B cell (primary cell): Measurements from ENCODE around the gene GNG11. TPM values are rescaled to one million over a fixed set of nuclear protein-coding genes. Genes with fewer than 3 reads are reported as not detected.

Experiments used
- ATAC-seq: fragments of 200-7000 bp; cut with Tn5 transposase; one replicate; pipeline ENCODE4 v1.10.0; 2021; ENCODE audit warnings: low read depth, mild to moderate bottlenecking, moderate number of reproducible peaks, moderate library complexity
- CTCF ChIA-PET: fragments of 350-600 bp; sonication (Branson Sonifier 250); formaldehyde crosslinking; loops from one replicate; lab custom pipeline; 2021; ENCODE audit warnings: antibody characterized with exemption, inconsistent platforms; lab: Charles Lee
- POLR2A ChIA-PET: fragments of 350-600 bp; sonication (Branson Sonifier 250); formaldehyde crosslinking; loops from one replicate; lab custom pipeline; 2021; ENCODE audit warnings: antibody characterized with exemption; lab: Charles Lee
- DNase-seq: peaks from one replicate; pipeline ENCODE4 v3.0.0; 2013
- H2AFZ ChIP-seq: 2 replicates; pipeline ENCODE4 v1.6.1; 2012; ENCODE audit warnings: mild to moderate bottlenecking, low read depth, low read length; ENCODE audit not compliant: insufficient read depth, poor library complexity, severe bottlenecking
- H3K27ac ChIP-seq, 2 donors: 1 replicate in 1 of 2; 2 replicates in 1 of 2; pipeline ENCODE4 v1.5.1; 2012 to 2013; ENCODE audit warnings: low read length in 2 of 2, mild to moderate bottlenecking in 2 of 2, moderate library complexity in 1 of 2
- H3K27me3 ChIP-seq, 4 experiments: fragments of 200-600 bp in 1 of 4; sonication (generic) in 1 of 4; replicated peaks in 1 of 4; 1 replicate in 2 of 4; 2 replicates in 2 of 4; pipeline versions ENCODE4 v1.6.1 to v1.7.0; 2013 to 2016; ENCODE audit warnings: low read length in 3 of 4, mild to moderate bottlenecking in 2 of 4, mixed read lengths in 1 of 4, moderate library complexity in 1 of 4; ENCODE audit not compliant: insufficient read depth in 4 of 4, control insufficient read depth in 3 of 4; ENCODE audit errors: control extremely low read depth in 1 of 4
- H3K36me3 ChIP-seq, 2 experiments: replicated peaks in 1 of 2; 1 replicate in 1 of 2; 2 replicates in 1 of 2; pipeline versions ENCODE4 v1.6.1 to v1.7.1; 2013; ENCODE audit warnings: low read length in 1 of 2; ENCODE audit not compliant: insufficient read depth in 2 of 2, control insufficient read depth in 1 of 2; ENCODE audit errors: control extremely low read depth in 1 of 2, extremely low read depth in 1 of 2
- H3K4me1 ChIP-seq, 2 donors: fragments of 200-600 bp in 1 of 2; sonication (generic) in 1 of 2; 1 replicate in 1 of 2; 2 replicates in 1 of 2; pipeline versions ENCODE4 v1.5.1 to v1.6.1; 2013 to 2017; ENCODE audit warnings: low read length in 2 of 2; ENCODE audit not compliant: control insufficient read depth in 2 of 2, insufficient read depth in 2 of 2
- H3K4me2 ChIP-seq: replicated peaks from 2 replicates; pipeline ENCODE3; 2012; ENCODE audit warnings: mild to moderate bottlenecking, low read depth, low read length; ENCODE audit not compliant: poor library complexity, severe bottlenecking
- H3K4me3 ChIP-seq, 5 experiments: fragments of 200-600 bp in 1 of 5; sonication (generic) in 1 of 5; 1 replicate in 3 of 5; 2 replicates in 2 of 5; pipeline versions ENCODE4 v1.5.1 to v1.7.0; 2011 to 2016; ENCODE audit warnings: low read length in 4 of 5, mild to moderate bottlenecking in 4 of 5, low read depth in 2 of 5, control low read depth in 1 of 5, moderate library complexity in 1 of 5; ENCODE audit not compliant: insufficient read depth in 1 of 5; ENCODE audit errors: control extremely low read depth in 1 of 5, extremely low read depth in 1 of 5
- H3K79me2 ChIP-seq: fragments of 200-600 bp; sonication (generic); one replicate; pipeline ENCODE4 v1.6.0; 2016; ENCODE audit warnings: low read length; ENCODE audit not compliant: control insufficient read depth, insufficient read depth
- H3K9ac ChIP-seq: fragments of 200-600 bp; sonication (generic); 2 replicates; pipeline ENCODE4 v1.6.1; 2017; ENCODE audit warnings: mild to moderate bottlenecking, low read length, moderate library complexity
- H3K9me3 ChIP-seq, 3 donors: one replicate each; pipeline versions ENCODE4 v1.6.1 to v1.7.1; 2013; ENCODE audit warnings: low read length in 2 of 3; ENCODE audit not compliant: control insufficient read depth in 2 of 3, insufficient read depth in 1 of 3; ENCODE audit errors: control extremely low read depth in 1 of 3
- H4K20me1 ChIP-seq: 2 replicates; pipeline ENCODE4 v1.6.0; 2012; ENCODE audit warnings: mild to moderate bottlenecking, low read length; ENCODE audit not compliant: insufficient read depth, control insufficient read depth, poor library complexity, severe bottlenecking
- H3K27ac Mint-ChIP-seq: one replicate; pipeline ENCODE4 v1.8.0; 2021; ENCODE audit warnings: mixed read lengths
- H3K27me3 Mint-ChIP-seq: one replicate; pipeline ENCODE4 v1.8.0; 2021; ENCODE audit warnings: mixed read lengths
- H3K4me1 Mint-ChIP-seq: one replicate; pipeline ENCODE4 v1.8.0; 2021; ENCODE audit warnings: mixed read lengths
- H3K4me3 Mint-ChIP-seq: one replicate; pipeline ENCODE4 v1.8.0; 2021; ENCODE audit warnings: mixed read lengths
- H3K9me3 Mint-ChIP-seq: one replicate; pipeline ENCODE4 v1.8.0; 2022; ENCODE audit warnings: mixed read lengths; ENCODE audit not compliant: insufficient read depth
- EZH2 ChIP-seq: IDR thresholded peaks from 2 replicates; pipeline ENCODE4 v1.6.1; 2012; ENCODE audit warnings: borderline replicate concordance, low read depth, mild to moderate bottlenecking, moderate library complexity, low read length; ENCODE audit not compliant: insufficient read depth, poor library complexity, severe bottlenecking
- whole genome bisulfite sequencing: methylation state at CpG from one replicate; pipeline ENCODE4 v1.1.5; 2013; ENCODE audit warnings: missing lambda C conversion rate; ENCODE audit not compliant: insufficient coverage; 5-methylcytosine and 5-hydroxymethylcytosine counted together
- intact Hi-C: fragments of 100-400 bp; cut with micrococcal nuclease; formaldehyde crosslinking; loops from one replicate; pipeline ENCODE4 v1.10.0; 2022
- polyA plus RNA-seq: library from polyadenylated mRNA; depleted of rRNA; stranded (reverse); fragments of >200 nt; gene quantifications from 2 replicates; pipeline ENCODE4 v1.2.3, GENCODE V29; 2012
- total RNA-seq, 2 donors: library from RNA; stranded (reverse); fragments of 120-200 nt in 1 of 2; gene quantifications; 1 replicate in 1 of 2; 2 replicates in 1 of 2; pipeline versions ENCODE4 v1.2.3 to v1.2.4, GENCODE V29; 2013 to 2022
- TF ChIP-seq, protein P1 (sequence below): fragments of 200-600 bp; IDR thresholded peaks from one replicate; pipeline ENCODE4 v1.8.0; 2022; ENCODE audit warnings: antibody characterized with exemption, mild to moderate bottlenecking

GNG11 gene
- total and polyA plus RNA-seq, 2 donors (not counting 1 experiment from before 2014, with no cell fraction given) = 0.37 to 1.7 TPM

DNA sequence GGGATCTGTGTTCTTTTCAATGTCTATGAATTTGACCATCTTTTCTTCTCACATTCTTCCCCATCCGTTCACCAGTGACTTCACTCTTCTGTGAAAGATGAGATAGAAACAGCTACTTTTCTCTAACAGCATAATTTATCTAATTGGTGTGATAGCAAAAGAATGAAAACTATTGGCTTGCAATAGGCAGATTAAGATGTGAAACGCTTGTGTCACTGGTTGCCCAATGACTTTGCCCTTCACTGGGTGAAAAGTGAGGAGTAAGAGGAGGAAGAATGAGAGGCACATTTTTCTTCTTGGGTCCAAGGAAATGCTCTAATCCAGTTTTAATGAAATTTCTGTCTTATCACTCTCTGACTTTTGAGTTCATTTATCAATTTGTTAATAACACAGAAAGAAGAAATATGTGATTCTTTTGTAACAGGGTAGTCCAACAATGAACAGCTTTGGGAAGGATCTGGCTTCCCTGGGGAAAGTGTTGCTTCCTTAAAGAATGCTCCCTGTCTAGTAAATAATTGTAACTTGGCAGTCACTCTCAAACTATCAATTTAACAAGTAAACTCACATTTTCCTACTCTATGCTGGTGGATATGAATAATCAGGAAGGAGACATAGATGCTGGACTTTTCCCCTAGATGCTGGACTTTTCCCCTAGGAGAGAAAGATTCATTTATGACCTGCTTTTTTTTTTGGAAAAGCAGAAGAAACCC is 47.5 kb downstream of the GNG11 start:
- Histone ChIP-seq H2AFZ (no peak overlapping the region), H3K4me3 (no peak overlapping the region), H3K9ac (no peak overlapping the region), H3K4me1 (no peaks in the 10 kb centered on the region), H4K20me1 (no peaks in the 10 kb centered on the region), H3K27ac (no peak overlapping the region), H3K79me2 (no peaks in the 10 kb centered on the region), H3K9me3 (no peaks in the 10 kb centered on the region), H3K4me2 (no peak overlapping the region), H3K36me3 (peaks cover 0 to 4% of the 10 kb centered on the region in 2 experiments), H3K27me3 (no peaks in the 10 kb centered on the region)
- DNase-seq (no peak), ATAC-seq (no peak)
- intact Hi-C loops = no loop called here
- no peaks in the 10 kb centered on the region for H3K9me3 Mint-ChIP-seq
- H3K27ac Mint-ChIP-seq = no peak overlapping the region
- no peaks in the 10 kb centered on the region for H3K27me3 Mint-ChIP-seq
- H3K4me3 Mint-ChIP-seq = no peak overlapping the region
- TF ChIP-seq EZH2 = no peak
- TF ChIP-seq, protein P1, sequence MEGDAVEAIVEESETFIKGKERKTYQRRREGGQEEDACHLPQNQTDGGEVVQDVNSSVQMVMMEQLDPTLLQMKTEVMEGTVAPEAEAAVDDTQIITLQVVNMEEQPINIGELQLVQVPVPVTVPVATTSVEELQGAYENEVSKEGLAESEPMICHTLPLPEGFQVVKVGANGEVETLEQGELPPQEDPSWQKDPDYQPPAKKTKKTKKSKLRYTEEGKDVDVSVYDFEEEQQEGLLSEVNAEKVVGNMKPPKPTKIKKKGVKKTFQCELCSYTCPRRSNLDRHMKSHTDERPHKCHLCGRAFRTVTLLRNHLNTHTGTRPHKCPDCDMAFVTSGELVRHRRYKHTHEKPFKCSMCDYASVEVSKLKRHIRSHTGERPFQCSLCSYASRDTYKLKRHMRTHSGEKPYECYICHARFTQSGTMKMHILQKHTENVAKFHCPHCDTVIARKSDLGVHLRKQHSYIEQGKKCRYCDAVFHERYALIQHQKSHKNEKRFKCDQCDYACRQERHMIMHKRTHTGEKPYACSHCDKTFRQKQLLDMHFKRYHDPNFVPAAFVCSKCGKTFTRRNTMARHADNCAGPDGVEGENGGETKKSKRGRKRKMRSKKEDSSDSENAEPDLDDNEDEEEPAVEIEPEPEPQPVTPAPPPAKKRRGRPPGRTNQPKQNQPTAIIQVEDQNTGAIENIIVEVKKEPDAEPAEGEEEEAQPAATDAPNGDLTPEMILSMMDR = no peak
- CTCF ChIA-PET = interaction anchor here (0.7 kb wide), 1 partner anchor 118 kb away, joined by 3 read pairs; no protein-coding TSS in a partner anchor
- POLR2A ChIA-PET = no interaction called here
- WGBS = 88% methylated on average over 1 of the region's 2 CpGs
- H3K4me1 Mint-ChIP-seq = no peaks in the 10 kb centered on the region

GRCh38 chr7:93972029-93972725 is 50.6 kb downstream of the GNG11 start:
- H3K4me3 Mint-ChIP-seq = no peak overlapping the region
- no peaks in the 10 kb centered on the region for H3K9me3 Mint-ChIP-seq
- H3K4me2 ChIP-seq = no peak overlapping the region
- no peak overlapping the region for H3K27ac ChIP-seq
- ChIA-PET CTCF (interaction anchor here (1.4 kb wide), 1 partner anchor 111 kb away, joined by 3 read pairs; no protein-coding TSS in a partner anchor), POLR2A (no interaction called here)
- peaks cover 0 to 4% of the 10 kb centered on the region in 2 experiments for H3K36me3 ChIP-seq
- H3K4me1 Mint-ChIP-seq = no peaks in the 10 kb centered on the region
- H3K27ac Mint-ChIP-seq = no peak overlapping the region
- no peaks in the 10 kb centered on the region for H3K79me2 ChIP-seq
- DNase-seq (no peak), ATAC-seq (no peak)
- H3K4me3 ChIP-seq = no peak overlapping the region
- H3K9me3 ChIP-seq = no peaks in the 10 kb centered on the region
- TF ChIP-seq EZH2 = no peak
- TF ChIP-seq, protein P1 = no peak
- intact Hi-C loops = no loop called here
- H3K9ac ChIP-seq = no peak overlapping the region
- no CpG with 5 or more reads among the region's 6 CpGs for WGBS
- no peaks in the 10 kb centered on the region for H3K27me3 ChIP-seq
- no peaks in the 10 kb centered on the region for H3K4me1 ChIP-seq
- no peak overlapping the region for H2AFZ ChIP-seq
- H4K20me1 ChIP-seq = no peaks in the 10 kb centered on the region
- H3K27me3 Mint-ChIP-seq = no peaks in the 10 kb centered on the region
